ENCODE measurements around the gene GDNF.

GRCh38 chr5:37801521-37801920 lies 38.3 kb downstream of the GDNF start:
- no peak for TF ChIP-seq CTCF (IDR thresholded peaks at IDR 0.05)
- no peak for TF ChIP-seq POLR2A (IDR thresholded peaks at IDR 0.05)

All from esophagus squamous epithelium (tissue), 4 donors.